GM12875 (cell line): Measurements from ENCODE around the gene F13A1.

Experiments used
- H3K4me3 ChIP-seq: one replicate; pipeline ENCODE4 v1.5.1; 2011; ENCODE audit warnings: low read depth, low read length, control low read depth
- CTCF ChIP-seq: IDR thresholded peaks from 2 replicates; pipeline ENCODE4 v1.5.1; 2011; ENCODE audit warnings: low read depth, mild to moderate bottlenecking, control low read depth, inconsistent platforms, low read length, moderate library complexity, borderline replicate concordance; ENCODE audit not compliant: insufficient read depth

The F13A1 gene

GRCh38 chr6:6293317-6293716 lies 27.1 kb downstream of the F13A1 start:
- no peak for TF ChIP-seq CTCF
- H3K4me3 ChIP-seq, result no peak overlapping the region

GRCh38 chr6:6287415-6287814 lies 33.0 kb downstream of the F13A1 start:
- no peak for TF ChIP-seq CTCF
- H3K4me3 ChIP-seq, result no peak overlapping the region

- no peak overlapping the region for H3K4me3 ChIP-seq
- no peak for TF ChIP-seq CTCF
Measured at GRCh38 chr6:6285679-6286078, 34.8 kb downstream of the F13A1 start.

GRCh38 chr6:6284221-6284966 lies 36.1 kb downstream of the F13A1 start:
- no peak for TF ChIP-seq CTCF
- no peak overlapping the region for H3K4me3 ChIP-seq

- TF ChIP-seq CTCF, result no peak
- H3K4me3 ChIP-seq, result no peak overlapping the region
Measured at GRCh38 chr6:6283746-6284145, 36.7 kb downstream of the F13A1 start.

GRCh38 chr6:6282716-6283115 lies 37.7 kb downstream of the F13A1 start:
- TF ChIP-seq CTCF, result no peak

GRCh38 chr6:6277413-6277812 lies 43.0 kb downstream of the F13A1 start:
- no peak overlapping the region for H3K4me3 ChIP-seq
- no peak for TF ChIP-seq CTCF

More at GRCh38 chr6:6282716-6283115, 37.7 kb downstream of the F13A1 start:
- no peak overlapping the region for H3K4me3 ChIP-seq
